ENCODE results near the gene YIPF1.

Gene YIPF1

GRCh38 chr1:53871221-53871620, 18.4 kb downstream of the YIPF1 start:
- WGBS: 88% methylated on average over 4 of the region's 4 CpGs
- Histone ChIP-seq H3K4me1 (ENCODE audit: insufficient read depth, low read length) (no peaks in the 10 kb centered on the region), H3K9me3 (ENCODE audit: insufficient read depth, low read depth, low read length) (no peaks in the 10 kb centered on the region), H3K36me3 (ENCODE audit: insufficient read depth, low read length) (peaks cover 52% of the 10 kb centered on the region), H3K9ac (ENCODE audit: low read depth, low read length) (no peak overlapping the region), H3K4me3 (ENCODE audit: low read length) (no peak overlapping the region), H3K27ac (ENCODE audit: low read depth, low read length) (no peak overlapping the region), H3K27me3 (ENCODE audit: insufficient read depth, low read length) (no peaks in the 10 kb centered on the region)

- WGBS: 92% methylated on average over 11 of the region's 11 CpGs
- H3K9me3 ChIP-seq (ENCODE audit: insufficient read depth, low read depth, low read length): no peaks in the 10 kb centered on the region
- peaks cover 48% of the 10 kb centered on the region for H3K36me3 ChIP-seq (ENCODE audit: insufficient read depth, low read length)
- no peaks in the 10 kb centered on the region for H3K4me1 ChIP-seq (ENCODE audit: insufficient read depth, low read length)
- H3K27me3 ChIP-seq (ENCODE audit: insufficient read depth, low read length): no peaks in the 10 kb centered on the region
- H3K27ac ChIP-seq (ENCODE audit: low read depth, low read length): no peak overlapping the region
- no peak overlapping the region for H3K9ac ChIP-seq (ENCODE audit: low read depth, low read length)
- no peak overlapping the region for H3K4me3 ChIP-seq (ENCODE audit: low read length)
Measured at GRCh38 chr1:53869454-53870117, 20.0 kb downstream of the YIPF1 start.

DNA sequence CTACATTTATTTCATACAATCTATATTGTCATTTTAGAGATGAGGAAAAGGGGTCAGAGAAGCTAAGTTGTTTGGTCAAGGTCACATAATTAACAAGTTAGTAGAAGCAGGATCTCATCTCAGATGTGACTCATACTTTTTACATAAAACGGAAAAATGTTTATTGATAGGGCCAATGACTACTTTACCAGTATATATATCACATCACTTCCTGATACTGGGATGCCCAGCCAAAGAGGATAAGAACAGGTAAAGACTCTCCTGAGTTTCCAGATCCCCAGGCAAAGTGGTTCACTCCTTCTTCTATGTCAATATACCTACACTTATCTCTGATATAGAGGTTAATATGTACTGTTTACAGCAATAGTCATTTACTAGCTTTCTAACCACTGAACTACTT, 21.0 kb downstream of the YIPF1 start:
- Histone ChIP-seq H3K4me3 (ENCODE audit: low read length) (no peak overlapping the region), H3K4me1 (ENCODE audit: insufficient read depth, low read length) (no peaks in the 10 kb centered on the region), H3K27ac (ENCODE audit: low read depth, low read length) (no peak overlapping the region), H3K27me3 (ENCODE audit: insufficient read depth, low read length) (no peaks in the 10 kb centered on the region), H3K9me3 (ENCODE audit: insufficient read depth, low read depth, low read length) (no peaks in the 10 kb centered on the region), H3K36me3 (ENCODE audit: insufficient read depth, low read length) (peaks cover 48% of the 10 kb centered on the region), H3K9ac (ENCODE audit: low read depth, low read length) (no peak overlapping the region)
- WGBS: no CpG with 5 or more reads among the region's 1 CpG

GRCh38 chr1:53862507-53862906, 27.1 kb downstream of the YIPF1 start:
- Histone ChIP-seq H3K4me1 (ENCODE audit: insufficient read depth, low read length) (peaks cover 3% of the 10 kb centered on the region; the same call in 1 of the 2 replicates), H3K27ac (ENCODE audit: low read depth, low read length) (no peak overlapping the region), H3K36me3 (ENCODE audit: insufficient read depth, low read length) (peaks cover 35% of the 10 kb centered on the region), H3K27me3 (ENCODE audit: insufficient read depth, low read length) (no peaks in the 10 kb centered on the region), H3K4me3 (ENCODE audit: low read length) (no peak overlapping the region), H3K9ac (ENCODE audit: low read depth, low read length) (no peak overlapping the region), H3K9me3 (ENCODE audit: insufficient read depth, low read depth, low read length) (no peaks in the 10 kb centered on the region)
- 94% methylated on average over 7 of the region's 7 CpGs for WGBS

DNA sequence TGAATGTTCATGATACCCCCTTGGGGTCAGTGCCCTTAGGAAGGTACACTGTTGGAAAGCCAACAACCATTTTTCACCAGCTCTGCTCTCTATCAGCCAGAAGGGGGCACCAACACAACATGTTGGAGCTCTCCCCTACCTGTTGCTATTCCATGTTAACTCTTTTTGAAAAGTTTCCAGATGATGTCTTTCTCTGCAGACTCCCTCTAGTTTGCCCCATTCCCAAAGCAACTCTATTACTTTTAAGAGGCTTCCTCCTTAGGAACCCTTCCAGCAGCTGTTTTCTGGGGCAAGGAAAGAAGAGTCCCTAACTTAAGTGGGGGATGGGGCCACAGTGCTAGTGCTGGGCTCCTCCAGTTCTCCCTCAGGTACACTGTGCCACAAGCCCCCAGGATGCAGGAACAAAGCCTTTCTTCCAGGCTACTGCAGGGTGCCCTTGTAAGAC, 28.6 kb downstream of the YIPF1 start:
- Histone ChIP-seq H3K4me1 (ENCODE audit: insufficient read depth, low read length) (peaks cover 3% of the 10 kb centered on the region; the same call in 1 of the 2 replicates), H3K27me3 (ENCODE audit: insufficient read depth, low read length) (no peaks in the 10 kb centered on the region), H3K9ac (ENCODE audit: low read depth, low read length) (no peak overlapping the region), H3K9me3 (ENCODE audit: insufficient read depth, low read depth, low read length) (no peaks in the 10 kb centered on the region), H3K36me3 (ENCODE audit: insufficient read depth, low read length) (peaks cover 39% of the 10 kb centered on the region), H3K4me3 (ENCODE audit: low read length) (no peak overlapping the region), H3K27ac (ENCODE audit: low read depth, low read length) (no peak overlapping the region)

- H3K27me3 ChIP-seq (ENCODE audit: insufficient read depth, low read length): no peaks in the 10 kb centered on the region
- no peak overlapping the region for H3K27ac ChIP-seq (ENCODE audit: low read depth, low read length)
- H3K4me3 ChIP-seq (ENCODE audit: low read length): no peak overlapping the region
- no peaks in the 10 kb centered on the region for H3K4me1 ChIP-seq (ENCODE audit: insufficient read depth, low read length)
- H3K36me3 ChIP-seq (ENCODE audit: insufficient read depth, low read length): peaks cover 41% of the 10 kb centered on the region
- H3K9ac ChIP-seq (ENCODE audit: low read depth, low read length): no peak overlapping the region
- H3K9me3 ChIP-seq (ENCODE audit: insufficient read depth, low read depth, low read length): no peaks in the 10 kb centered on the region
- 97% methylated on average over 8 of the region's 9 CpGs for WGBS
Measured at GRCh38 chr1:53851571-53852285, 37.9 kb downstream of the YIPF1 start.

- no peak overlapping the region for H3K4me3 ChIP-seq (ENCODE audit: low read length)
- H3K36me3 ChIP-seq (ENCODE audit: insufficient read depth, low read length): peaks cover 27% of the 10 kb centered on the region
- H3K9ac ChIP-seq (ENCODE audit: low read depth, low read length): no peak overlapping the region
- H3K4me1 ChIP-seq (ENCODE audit: insufficient read depth, low read length): no peaks in the 10 kb centered on the region
- H3K9me3 ChIP-seq (ENCODE audit: insufficient read depth, low read depth, low read length): no peaks in the 10 kb centered on the region
- H3K27ac ChIP-seq (ENCODE audit: low read depth, low read length): no peak overlapping the region
- WGBS: 95% methylated on average over 7 of the region's 7 CpGs
- no peaks in the 10 kb centered on the region for H3K27me3 ChIP-seq (ENCODE audit: insufficient read depth, low read length)
Measured at GRCh38 chr1:53850082-53850673, 39.4 kb downstream of the YIPF1 start.

DNA sequence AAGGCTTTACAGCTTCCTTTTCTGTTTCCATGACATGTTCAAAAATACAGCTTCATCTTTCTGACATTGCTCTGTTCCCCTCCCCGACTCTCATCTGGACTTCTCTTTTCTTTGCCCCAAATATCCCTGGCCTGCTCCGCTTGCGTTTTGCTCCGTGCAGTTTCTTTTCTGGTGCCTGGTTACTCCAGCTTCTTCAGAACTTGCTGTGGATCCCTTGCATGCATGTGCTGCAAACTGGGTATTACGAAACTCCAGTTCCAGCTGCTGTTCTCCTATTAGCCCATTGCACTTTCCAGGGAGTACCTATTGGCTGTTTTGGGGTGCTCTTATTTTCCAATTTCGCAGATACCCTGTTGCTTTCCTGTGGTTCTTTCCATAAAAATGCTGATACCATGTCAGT, 41.6 kb downstream of the YIPF1 start:
- 93% methylated on average over 6 of the region's 6 CpGs for WGBS
- Histone ChIP-seq H3K36me3 (ENCODE audit: insufficient read depth, low read length) (peaks cover 12% of the 10 kb centered on the region), H3K27ac (ENCODE audit: low read depth, low read length) (no peak overlapping the region), H3K9me3 (ENCODE audit: insufficient read depth, low read depth, low read length) (no peaks in the 10 kb centered on the region), H3K27me3 (ENCODE audit: insufficient read depth, low read length) (no peaks in the 10 kb centered on the region), H3K9ac (ENCODE audit: low read depth, low read length) (no peak overlapping the region), H3K4me3 (ENCODE audit: low read length) (no peak overlapping the region), H3K4me1 (ENCODE audit: insufficient read depth, low read length) (no peaks in the 10 kb centered on the region)

DNA sequence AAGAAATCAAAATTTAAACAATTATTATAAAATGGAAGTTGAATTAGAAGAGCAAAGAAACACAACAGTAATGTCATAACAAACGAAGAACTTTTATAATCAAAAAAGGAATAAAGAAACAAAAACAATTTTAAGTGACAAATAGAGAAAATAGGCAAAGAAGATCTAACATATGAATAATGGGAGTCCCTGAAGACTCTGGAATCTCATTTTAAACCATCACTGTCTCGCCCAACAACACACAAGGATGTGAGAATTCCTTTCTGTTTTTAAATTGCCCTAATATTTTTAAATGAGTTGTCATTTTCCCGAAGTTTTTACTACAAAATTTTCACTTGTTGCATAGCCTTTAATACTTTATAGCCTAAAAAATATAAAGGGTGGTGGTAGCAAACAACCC, 47.2 kb downstream of the YIPF1 start:
- Histone ChIP-seq H3K4me3 (ENCODE audit: low read length) (no peak overlapping the region), H3K9me3 (ENCODE audit: insufficient read depth, low read depth, low read length) (0 out of 2 replicates have a peak, but pooled peaks cover 3% of the 10 kb centered on the region), H3K4me1 (ENCODE audit: insufficient read depth, low read length) (no peaks in the 10 kb centered on the region), H3K27ac (ENCODE audit: low read depth, low read length) (no peak overlapping the region), H3K9ac (ENCODE audit: low read depth, low read length) (no peak overlapping the region), H3K27me3 (ENCODE audit: insufficient read depth, low read length) (no peaks in the 10 kb centered on the region), H3K36me3 (ENCODE audit: insufficient read depth, low read length) (no peaks in the 10 kb centered on the region)
- WGBS: 100% methylated on average over 1 of the region's 3 CpGs

- WGBS: 0% methylated on average over 1 of the region's 2 CpGs
- Histone ChIP-seq H3K9me3 (ENCODE audit: insufficient read depth, low read depth, low read length) (0 out of 2 replicates have a peak, but pooled peaks cover 3% of the 10 kb centered on the region), H3K9ac (ENCODE audit: low read depth, low read length) (no peak overlapping the region), H3K27ac (ENCODE audit: low read depth, low read length) (peak overlapping the region; percentile 99; the same call in 1 of the 2 replicates), H3K4me3 (ENCODE audit: low read length) (peak overlapping the region; percentile 99; the same call in 1 of the 2 replicates), H3K36me3 (ENCODE audit: insufficient read depth, low read length) (peaks cover 14% of the 10 kb centered on the region), H3K27me3 (ENCODE audit: insufficient read depth, low read length) (no peaks in the 10 kb centered on the region), H3K4me1 (ENCODE audit: insufficient read depth, low read length) (no peaks in the 10 kb centered on the region)
Measured at GRCh38 chr1:53838654-53838974, 51.0 kb downstream of the YIPF1 start.

DNA sequence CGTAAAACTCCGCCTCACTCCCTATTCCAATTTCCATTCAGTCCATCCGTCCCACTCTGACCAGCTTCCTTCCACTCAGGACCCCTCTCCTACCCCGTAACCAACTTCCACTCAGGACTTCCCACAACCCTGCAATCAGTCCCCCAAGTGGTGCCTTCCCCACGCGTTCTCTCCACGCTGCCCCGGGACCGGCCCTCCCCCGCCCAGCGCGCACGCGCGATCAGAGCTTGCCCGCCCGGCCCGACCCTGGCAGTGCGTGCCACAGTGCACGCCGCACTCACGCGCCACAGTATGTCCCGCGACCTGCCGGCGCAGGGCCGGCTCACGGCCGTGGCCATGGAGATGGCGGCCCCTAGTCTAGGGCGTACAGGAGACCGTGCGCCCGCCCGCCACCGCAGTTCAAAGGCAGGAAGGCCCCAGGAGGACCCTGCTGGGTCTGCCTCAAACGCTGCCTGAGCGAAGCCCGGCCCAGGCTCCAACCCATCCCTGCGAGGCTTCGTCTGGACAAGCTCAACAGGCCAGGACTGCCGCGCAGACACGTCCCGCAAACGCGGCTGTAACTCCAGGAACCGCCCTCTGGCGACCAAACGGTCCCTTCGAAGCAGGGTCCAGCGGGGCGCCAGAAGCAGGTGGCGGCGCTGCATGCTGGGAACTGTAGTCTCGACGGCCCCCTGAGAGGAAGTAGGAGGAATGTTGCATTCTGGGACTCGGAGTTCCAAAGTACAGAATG, 51.5 kb downstream of the YIPF1 start, which contains the start of gene NDC1:
TSS of gene NDC1 (minus strand) at position 373 of the 730 bp plus-strand sequence. CDS start at position 338, 35 bp downstream.
- no peaks in the 10 kb centered on the region for H3K4me1 ChIP-seq (ENCODE audit: insufficient read depth, low read length)
- under 1% methylated on average over 59 of the region's 59 CpGs for WGBS
- peak within 1 kb of the TSS; percentile 99 for H3K27ac ChIP-seq (ENCODE audit: low read depth, low read length)
- 0 out of 2 replicates have a peak, but pooled peaks cover 3% of the 10 kb centered on the region for H3K9me3 ChIP-seq (ENCODE audit: insufficient read depth, low read depth, low read length)
- H3K4me3 ChIP-seq (ENCODE audit: low read length): peak within 1 kb of the TSS; percentile 99
- peaks cover 14% of the 10 kb centered on the region for H3K36me3 ChIP-seq (ENCODE audit: insufficient read depth, low read length)
- H3K9ac ChIP-seq (ENCODE audit: low read depth, low read length): peak within 1 kb of the TSS; percentile 88
- no peaks in the 10 kb centered on the region for H3K27me3 ChIP-seq (ENCODE audit: insufficient read depth, low read length)

Measured in HUES64 (cell line).